Activated effector memory CD4-positive, alpha-beta T cell treated with Interleukin-2 at 50 U/mL for 16 hours (primary cell): ENCODE data around the gene AIRE.
"Not testable (repeated sequence)": the region's sequence is repeated elsewhere in the genome, so short reads cannot be mapped to it uniquely, and the experiment has no call there.

Experiments
- DNase-seq: peaks from one replicate; pipeline ENCODE4 v3.0.0-alpha.2; 2020

AIRE gene

GRCh38 chr21:44291936-44292811, 6.5 kb downstream of the AIRE start:
- DNase-seq = no peak

DNA sequence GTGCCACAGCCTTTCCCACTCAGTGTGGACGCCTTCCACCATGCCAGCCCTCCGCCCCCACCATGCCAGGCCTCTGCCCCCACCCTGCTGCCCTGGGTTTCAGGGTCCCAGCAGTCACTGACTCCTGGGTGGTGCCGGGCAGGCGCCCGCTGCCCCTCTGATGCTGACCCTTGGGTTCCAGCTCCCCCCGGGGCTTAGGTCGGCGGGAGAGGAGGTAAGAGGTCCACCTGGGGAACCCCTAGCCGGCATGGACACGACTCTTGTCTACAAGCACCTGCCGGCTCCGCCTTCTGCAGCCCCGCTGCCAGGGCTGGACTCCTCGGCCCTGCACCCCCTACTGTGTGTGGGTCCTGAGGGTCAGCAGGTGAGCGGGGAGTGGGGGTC, 7.1 kb downstream of the AIRE start:
- DNase-seq = no peak

GRCh38 chr21:44293551-44294231, 8.0 kb downstream of the AIRE start:
- peak; percentile 29 for DNase-seq

DNA sequence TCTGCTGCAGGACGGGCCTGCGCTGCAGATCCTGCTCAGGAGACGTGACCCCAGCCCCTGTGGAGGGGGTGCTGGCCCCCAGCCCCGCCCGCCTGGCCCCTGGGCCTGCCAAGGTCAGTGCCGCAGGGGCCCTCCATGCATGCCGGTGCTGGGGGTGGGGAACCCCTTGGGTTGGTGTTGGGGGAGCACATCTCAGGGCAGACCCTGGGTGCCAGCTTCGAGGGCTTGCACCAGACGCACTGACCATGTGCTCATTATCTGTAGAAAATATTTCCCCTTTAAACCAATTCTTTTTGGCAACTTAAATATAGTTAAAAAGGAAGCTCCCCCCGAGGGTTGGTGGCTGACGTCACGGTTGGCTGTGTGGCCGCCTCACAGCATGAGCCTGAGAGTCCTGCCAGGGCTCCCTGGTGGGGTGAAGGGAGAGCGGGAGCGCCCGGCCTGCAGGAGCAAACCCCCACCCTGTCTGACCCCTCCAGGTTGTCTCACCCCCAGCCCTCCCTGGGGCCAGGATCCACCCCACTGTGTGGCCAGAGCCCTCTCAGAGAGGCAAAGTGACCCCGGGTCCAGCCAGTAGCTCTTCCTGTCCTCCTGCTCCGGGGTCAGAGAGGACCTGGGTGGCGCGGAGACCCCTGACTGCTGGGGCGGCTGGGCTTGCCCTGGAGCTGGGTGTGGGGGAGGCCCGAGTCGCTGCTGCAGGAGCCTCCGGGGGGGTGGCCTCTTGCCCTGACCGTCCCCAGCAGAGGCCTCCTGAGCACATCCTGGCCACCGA, 8.9 kb downstream of the AIRE start:
- DNase-seq = no peak

- no peak for DNase-seq
These were observed 9.5 kb downstream of the AIRE start for GRCh38 chr21:44295163-44295573.

DNA sequence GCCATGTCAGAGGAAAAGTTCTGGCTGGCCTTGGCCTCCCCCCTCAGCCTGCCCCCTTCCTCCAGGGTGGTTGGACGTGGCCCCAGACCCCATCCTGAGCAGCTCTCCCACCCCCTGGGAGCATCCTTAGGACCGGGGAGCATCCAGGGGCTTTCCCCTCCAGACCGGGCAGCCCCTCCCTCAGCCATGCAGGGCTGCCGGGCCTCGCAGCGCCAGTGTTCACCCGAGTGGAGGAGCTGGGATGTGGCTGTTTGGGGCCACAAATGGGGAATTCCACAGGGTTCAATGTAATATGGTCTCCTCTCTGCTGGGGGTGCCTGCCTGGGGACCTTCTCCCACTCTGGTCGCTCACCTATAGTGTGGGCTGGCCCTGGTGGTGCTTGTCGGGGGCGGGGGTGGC, 10.0 kb downstream of the AIRE start:
- DNase-seq = no peak

GRCh38 chr21:44296103-44296519, 10.4 kb downstream of the AIRE start:
- no peak for DNase-seq

DNA sequence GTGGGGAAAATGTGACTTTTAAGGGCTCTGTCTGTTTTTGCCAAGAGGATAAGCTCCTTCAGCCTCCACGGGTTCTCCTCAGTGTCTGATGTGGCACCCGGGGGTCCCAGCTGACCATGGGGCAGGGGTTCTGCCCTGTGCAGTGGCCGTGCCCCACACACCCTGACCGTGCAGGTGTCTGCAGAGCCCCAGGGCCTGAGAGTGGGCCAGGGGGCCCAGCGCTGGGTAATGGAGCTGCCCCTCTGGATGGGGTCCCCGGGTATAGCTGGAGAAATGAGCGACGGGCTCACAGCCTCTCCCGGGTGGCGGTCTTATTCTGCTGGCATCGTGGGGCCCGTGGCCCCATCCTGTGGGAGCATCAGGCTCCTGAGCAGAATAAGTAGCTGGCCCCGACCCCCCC, 11.2 kb downstream of the AIRE start:
- DNase-seq = no peak

- DNase-seq = peak; percentile 65
These were observed 12.0 kb downstream of the AIRE start for GRCh38 chr21:44297525-44298290.

DNA sequence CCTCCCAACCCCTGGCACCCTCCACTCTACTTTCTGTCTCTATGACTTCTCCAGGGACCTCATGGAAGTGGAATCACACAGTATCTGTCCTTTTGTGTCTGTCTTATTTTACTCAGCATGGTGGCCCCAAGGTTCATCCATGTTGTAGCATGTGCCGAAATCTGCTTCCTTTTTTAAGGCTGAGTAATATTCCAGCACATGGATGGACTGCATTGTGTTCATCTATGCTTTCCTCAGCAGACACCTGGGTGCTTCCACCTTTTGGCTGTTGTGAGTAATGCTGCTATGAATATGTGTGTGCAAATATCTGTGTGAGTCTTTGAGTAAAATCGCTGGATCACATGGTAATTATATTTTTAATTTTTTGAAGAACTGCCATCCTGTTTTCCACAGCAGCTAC, 12.6 kb downstream of the AIRE start:
- no peak for DNase-seq

DNA sequence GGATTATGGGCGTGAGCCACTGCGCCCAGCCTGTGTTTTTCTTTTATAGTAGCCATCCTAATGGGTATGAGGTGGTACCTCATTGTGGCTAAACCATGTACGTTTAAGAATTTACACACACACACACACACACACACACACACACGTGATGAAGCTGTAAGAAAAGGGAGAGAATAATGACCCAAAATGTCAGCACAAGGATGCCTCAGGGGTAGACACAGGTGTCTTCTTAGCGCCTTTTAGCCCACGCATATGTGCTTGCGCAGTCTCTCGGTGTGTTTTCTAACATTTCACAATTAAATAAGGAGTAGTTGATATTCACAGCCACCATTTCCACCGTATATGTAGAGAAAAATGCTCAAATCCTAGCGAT, 13.4 kb downstream of the AIRE start:
- DNase-seq = no peak

- DNase-seq = peak; percentile 46
These were observed 14.0 kb downstream of the AIRE start, which contains the start of gene PFKL for GRCh38 chr21:44299458-44300261. TSS of gene PFKL (plus strand) at chr21:44300053. CDS start at chr21:44300106, 53 bp downstream.

DNA sequence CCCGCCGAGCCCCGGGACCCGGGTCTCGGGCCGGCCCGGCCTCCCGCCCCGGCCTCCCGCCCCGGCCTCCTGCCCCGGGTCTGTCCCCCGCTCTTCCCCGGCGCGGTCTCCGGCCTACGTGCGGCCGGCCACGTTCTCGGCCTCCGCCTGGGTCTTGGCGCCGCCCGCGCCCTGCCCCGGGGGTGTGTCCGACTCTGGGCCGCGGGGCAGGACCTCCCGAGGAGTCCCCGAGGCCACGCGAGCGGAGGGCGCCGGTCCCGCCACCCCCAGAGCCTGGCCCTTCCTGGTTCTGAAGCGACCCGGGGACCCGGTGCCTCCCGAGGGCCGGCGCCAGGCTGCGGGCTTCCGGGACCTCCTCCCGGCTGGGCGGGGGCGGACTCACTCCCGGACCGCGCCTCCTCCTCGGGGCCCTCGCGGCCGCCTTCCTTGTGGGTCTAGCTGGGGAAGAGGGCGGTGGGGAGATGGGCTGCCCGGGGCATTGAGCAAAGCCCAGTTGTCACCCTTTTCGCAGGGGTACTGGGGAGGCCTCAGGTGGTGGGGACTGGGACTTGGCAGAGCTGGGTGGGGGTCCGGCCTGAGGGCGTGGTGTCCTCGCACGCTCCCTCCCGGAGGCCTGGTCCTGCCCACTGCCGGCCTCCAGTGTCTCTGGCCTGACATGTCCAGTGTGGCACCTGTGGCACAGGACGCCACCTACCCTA, 14.7 kb downstream of the AIRE start:
- DNase-seq = peak; percentile 56

GRCh38 chr21:44301141-44301540, 15.5 kb downstream of the AIRE start:
- no peak for DNase-seq

GRCh38 chr21:44301961-44302406, 16.3 kb downstream of the AIRE start:
- no peak for DNase-seq

GRCh38 chr21:44302573-44303401, 17.1 kb downstream of the AIRE start:
- not testable (repeated sequence) for DNase-seq

- no peak for DNase-seq
These were observed 17.9 kb downstream of the AIRE start for GRCh38 chr21:44303490-44303981.

DNA sequence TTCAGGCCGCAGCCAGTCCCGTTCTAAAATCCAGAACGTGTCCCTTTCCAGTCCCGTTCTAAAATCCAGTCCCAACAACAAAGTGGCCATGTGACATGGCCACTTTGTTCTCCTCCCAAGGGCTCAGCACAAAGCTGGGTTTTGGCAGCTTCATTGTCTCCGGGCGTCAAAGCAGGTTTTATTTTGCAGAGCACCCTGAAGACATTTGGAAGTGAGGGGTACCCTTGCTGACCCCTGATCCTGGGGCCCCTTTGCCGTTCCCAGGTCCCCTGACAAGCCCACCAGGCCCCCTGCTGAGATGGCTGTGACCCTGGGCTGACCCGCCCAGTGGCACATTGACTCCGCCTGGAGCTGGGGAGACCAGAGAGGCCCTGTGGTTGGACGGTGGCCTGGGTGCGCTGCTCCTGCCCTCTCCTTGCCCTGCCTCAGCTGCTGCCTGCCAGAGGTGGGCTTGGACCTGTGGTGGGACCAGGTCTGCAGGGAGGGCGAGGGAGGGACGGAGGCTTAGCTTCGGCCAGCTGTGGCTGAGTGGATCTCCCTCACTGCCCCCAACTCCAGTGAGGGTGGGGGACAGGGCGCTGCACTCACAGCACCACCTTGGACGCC, 18.4 kb downstream of the AIRE start:
- no peak for DNase-seq

- DNase-seq = no peak
These were observed 19.2 kb downstream of the AIRE start for GRCh38 chr21:44304877-44305293.
